ENCODE results near the gene NKAIN2.

Gene NKAIN2

DNA sequence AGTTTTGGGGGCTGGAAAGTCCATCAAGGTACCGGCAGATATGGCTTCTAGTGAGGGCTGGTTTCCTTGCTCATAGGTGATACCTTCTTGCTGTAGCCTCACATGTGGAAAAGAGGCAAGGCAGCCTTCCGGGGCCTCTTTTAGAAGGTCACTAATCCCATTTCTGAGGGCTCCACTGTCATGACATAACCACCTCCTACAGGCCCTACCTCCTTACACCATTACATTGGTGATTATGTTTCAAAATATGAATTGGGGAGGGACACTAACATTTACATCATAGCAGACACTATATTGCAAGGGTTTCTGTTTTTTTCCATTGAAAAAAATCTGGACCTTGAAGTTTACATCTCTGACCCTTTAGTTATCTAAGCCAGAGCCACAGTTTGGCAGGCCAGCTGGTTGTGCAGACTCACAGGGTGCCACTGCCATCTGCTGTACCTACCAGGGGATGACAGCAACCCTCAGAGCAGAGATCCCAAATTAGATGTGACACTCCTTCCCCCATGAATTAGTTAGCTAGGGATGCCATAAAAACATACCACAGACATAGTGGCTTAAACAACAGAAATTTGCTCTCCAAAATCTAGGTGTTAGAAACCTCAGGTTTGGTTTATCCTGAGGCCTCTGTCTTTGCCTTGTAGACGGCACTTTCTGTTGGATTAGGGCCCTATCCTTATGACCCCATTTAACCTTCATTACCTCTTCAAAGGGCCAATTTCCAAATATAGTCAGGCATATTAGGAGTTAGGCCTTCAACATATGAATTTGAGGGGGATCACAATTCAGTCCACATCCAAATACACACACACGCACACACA lies 992.2 kb downstream of the NKAIN2 start:
- ChIA-PET CTCF (interaction anchor here (1.6 kb wide), 1 partner anchor 993 kb away, joined by 4 read pairs; no protein-coding TSS in a partner anchor), POLR2A (no interaction called here)
- no peak for DNase-seq (ENCODE audit: low read depth, low spot score)
- TF ChIP-seq, protein P1, sequence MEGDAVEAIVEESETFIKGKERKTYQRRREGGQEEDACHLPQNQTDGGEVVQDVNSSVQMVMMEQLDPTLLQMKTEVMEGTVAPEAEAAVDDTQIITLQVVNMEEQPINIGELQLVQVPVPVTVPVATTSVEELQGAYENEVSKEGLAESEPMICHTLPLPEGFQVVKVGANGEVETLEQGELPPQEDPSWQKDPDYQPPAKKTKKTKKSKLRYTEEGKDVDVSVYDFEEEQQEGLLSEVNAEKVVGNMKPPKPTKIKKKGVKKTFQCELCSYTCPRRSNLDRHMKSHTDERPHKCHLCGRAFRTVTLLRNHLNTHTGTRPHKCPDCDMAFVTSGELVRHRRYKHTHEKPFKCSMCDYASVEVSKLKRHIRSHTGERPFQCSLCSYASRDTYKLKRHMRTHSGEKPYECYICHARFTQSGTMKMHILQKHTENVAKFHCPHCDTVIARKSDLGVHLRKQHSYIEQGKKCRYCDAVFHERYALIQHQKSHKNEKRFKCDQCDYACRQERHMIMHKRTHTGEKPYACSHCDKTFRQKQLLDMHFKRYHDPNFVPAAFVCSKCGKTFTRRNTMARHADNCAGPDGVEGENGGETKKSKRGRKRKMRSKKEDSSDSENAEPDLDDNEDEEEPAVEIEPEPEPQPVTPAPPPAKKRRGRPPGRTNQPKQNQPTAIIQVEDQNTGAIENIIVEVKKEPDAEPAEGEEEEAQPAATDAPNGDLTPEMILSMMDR (IDR thresholded peaks at IDR 0.05; ENCODE audit: insufficient read depth, low read length, missing control alignments), result no peak
- H3K4me3 ChIP-seq (ENCODE audit: low read depth, low read length), result no peak overlapping the region

DNA sequence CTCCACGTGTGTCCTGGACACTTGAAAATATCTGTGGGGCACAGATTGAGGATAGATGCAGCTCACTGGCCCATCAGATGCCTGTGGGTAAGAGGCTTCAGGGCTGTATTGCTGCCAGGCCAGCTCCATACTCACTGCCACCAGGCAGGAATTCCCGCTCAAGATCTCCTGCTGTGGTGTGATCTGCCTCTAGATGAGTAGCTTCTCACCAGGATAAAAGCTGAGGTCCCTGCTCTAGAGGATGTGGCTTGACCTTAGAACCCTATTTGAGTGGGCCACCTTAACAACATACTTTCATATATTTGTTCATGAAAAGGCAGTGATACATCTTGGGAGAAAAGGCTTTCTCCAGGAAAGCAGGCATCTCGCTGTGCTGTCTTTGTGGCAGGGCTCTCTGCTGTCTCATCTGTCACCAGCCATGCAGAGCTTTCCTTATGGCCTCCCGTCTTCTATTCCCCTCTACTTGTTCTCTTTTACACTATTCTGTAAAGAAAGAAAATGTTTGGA lies 992.9 kb downstream of the NKAIN2 start:
- TF ChIP-seq, protein P1 (IDR thresholded peaks at IDR 0.05; ENCODE audit: insufficient read depth, low read length, missing control alignments), result no peak
- POLR2A ChIA-PET, result no interaction called here
- no peak overlapping the region for H3K4me3 ChIP-seq (ENCODE audit: low read depth, low read length)
- no peak for DNase-seq (ENCODE audit: low read depth, low spot score)
- CTCF ChIA-PET, result interaction anchor here (1.6 kb wide), 1 partner anchor 994 kb away, joined by 4 read pairs; no protein-coding TSS in a partner anchor

DNA sequence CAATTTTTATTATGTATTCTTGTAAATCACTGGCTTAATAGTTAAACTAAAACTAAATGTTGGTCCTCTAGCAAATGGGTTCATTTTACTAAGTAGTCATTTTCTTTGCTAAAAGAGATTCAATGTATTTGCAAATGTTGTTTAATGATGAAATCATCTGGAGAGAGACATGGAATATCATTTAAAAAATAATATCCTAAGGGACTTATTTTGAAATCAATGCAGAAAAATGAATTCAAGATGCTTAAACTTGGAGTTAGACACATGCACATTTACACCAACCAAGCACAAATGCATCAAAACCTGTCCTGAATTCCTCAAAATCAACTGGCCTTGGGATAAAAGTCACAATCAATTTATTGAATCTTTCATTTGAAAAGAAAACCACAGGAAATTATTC lies 993.6 kb downstream of the NKAIN2 start:
- no peak overlapping the region for H3K4me3 ChIP-seq (ENCODE audit: low read depth, low read length)
- TF ChIP-seq, protein P1 (IDR thresholded peaks at IDR 0.05; ENCODE audit: insufficient read depth, low read length, missing control alignments), result no peak
- ChIA-PET CTCF (no interaction called here), POLR2A (no interaction called here)
- DNase-seq (ENCODE audit: low read depth, low spot score), result no peak

GRCh38 chr6:124798942-124799496 lies 995.4 kb downstream of the NKAIN2 start:
- ChIA-PET CTCF (interaction anchor here (1.1 to 1.2 kb wide), 2 partner anchors 788 to 996 kb away, joined by 3 to 4 read pairs; no protein-coding TSS in a partner anchor), POLR2A (no interaction called here)
- DNase-seq (ENCODE audit: low read depth, low spot score), result no peak
- H3K4me3 ChIP-seq (ENCODE audit: low read depth, low read length), result no peak overlapping the region
- TF ChIP-seq, protein P1 (IDR thresholded peaks at IDR 0.05; ENCODE audit: insufficient read depth, low read length, missing control alignments), result no peak

DNA sequence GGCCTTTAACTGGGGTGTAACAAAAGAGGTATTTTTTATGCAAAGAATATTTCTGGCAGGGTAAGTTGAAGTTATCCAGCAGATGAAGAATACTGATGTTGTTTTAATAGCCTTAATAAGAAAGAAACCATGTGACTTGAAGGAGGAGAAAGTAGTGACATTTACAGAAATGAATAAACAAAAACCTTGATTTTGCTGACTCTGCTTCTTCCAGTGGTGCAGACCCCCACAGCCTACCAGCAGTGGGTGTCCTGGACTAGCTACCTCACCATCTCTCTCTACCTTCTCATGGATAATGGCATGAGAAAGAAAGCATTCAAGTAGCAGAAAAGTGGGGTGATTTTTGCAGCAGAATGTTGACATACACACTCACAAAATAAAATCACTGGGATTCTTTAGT lies 996.0 kb downstream of the NKAIN2 start:
- POLR2A ChIA-PET, result no interaction called here
- CTCF ChIA-PET, result interaction anchor here (1.1 to 1.2 kb wide), 2 partner anchors 787 to 997 kb away, joined by 3 to 4 read pairs; no protein-coding TSS in a partner anchor
- TF ChIP-seq, protein P1 (IDR thresholded peaks at IDR 0.05; ENCODE audit: insufficient read depth, low read length, missing control alignments), result no peak
- no peak overlapping the region for H3K4me3 ChIP-seq (ENCODE audit: low read depth, low read length)
- no peak for DNase-seq (ENCODE audit: low read depth, low spot score)

GRCh38 chr6:124800222-124800621 lies 996.6 kb downstream of the NKAIN2 start:
- TF ChIP-seq, protein P1 (IDR thresholded peaks at IDR 0.05; ENCODE audit: insufficient read depth, low read length, missing control alignments), result no peak
- DNase-seq (ENCODE audit: low read depth, low spot score), result no peak
- H3K4me3 ChIP-seq (ENCODE audit: low read depth, low read length), result no peak overlapping the region
- POLR2A ChIA-PET, result no interaction called here
- CTCF ChIA-PET, result no interaction called here
